Ovary (tissue), 9 donors: ENCODE results near the gene KLHL18. TPM values are rescaled to one million over a fixed set of nuclear protein-coding genes. Genes with fewer than 3 reads are reported as not detected.

Experiments used
- DNase-seq, 5 donors: peaks; one replicate each; pipeline ENCODE4 v3.0.0-alpha.2; 2019 to 2020
- H3K27ac ChIP-seq, 2 donors: fragments of 200-600 bp; one replicate each; pipeline versions ENCODE4 v1.5.1 to v1.8.0; 2019 to 2022
- H3K27me3 ChIP-seq: fragments of 200-600 bp; one replicate; pipeline ENCODE4 v1.8.0; 2022
- H3K36me3 ChIP-seq: fragments of 200-600 bp; sonication (generic); one replicate; pipeline ENCODE4 v1.5.1; 2019
- H3K4me1 ChIP-seq: one replicate; pipeline ENCODE4 v1.8.1; 2013; ENCODE audit warnings: mild to moderate bottlenecking, moderate library complexity; ENCODE audit not compliant: insufficient read depth
- H3K4me3 ChIP-seq: fragments of 200-600 bp; sonication (generic); one replicate; pipeline ENCODE4 v1.5.1; 2017
- H3K9me3 ChIP-seq, 2 donors: fragments of 200-600 bp in 1 of 2; sonication (generic) in 1 of 2; one replicate each; pipeline versions ENCODE4 v1.5.1 to v1.8.1; 2013 to 2019; ENCODE audit warnings: mild to moderate bottlenecking in 1 of 2, moderate library complexity in 1 of 2
- CTCF ChIP-seq, 3 donors: fragments of 450-650 bp in 2 of 3; fragments of 200-600 bp in 1 of 3; IDR thresholded peaks; one replicate each; pipeline versions ENCODE4 v1.5.1 to v1.8.0; 2016 to 2022; ENCODE audit warnings: antibody characterized with exemption in 3 of 3, mild to moderate bottlenecking in 1 of 3
- EP300 ChIP-seq: sonication (generic); formaldehyde crosslinking; IDR thresholded peaks from one replicate; pipeline ENCODE4 v1.6.1; 2017; ENCODE audit warnings: antibody characterized with exemption
- POLR2A ChIP-seq: fragments of 450-650 bp; IDR thresholded peaks from one replicate; pipeline ENCODE4 v1.6.1; 2017; ENCODE audit warnings: antibody characterized with exemption, mild to moderate bottlenecking, moderate library complexity
- WGBS, 3 donors: extraction: QIAGEN DNeasy Blood & Tissue Kit in 1 of 3; methylation state at CpG; one replicate each; pipeline versions ENCODE4 v1.1.5 to v1.1.7; 2013 to 2017; 5-methylcytosine and 5-hydroxymethylcytosine counted together
- intact Hi-C, 4 donors: fragments of 100-400 bp; cut with DNase I; formaldehyde crosslinking; loops; one replicate each; pipeline versions ENCODE4 v1.11.0 to v1.15.1; 2022 to 2023
- polyA plus RNA-seq, 2 donors: library from polyadenylated mRNA; stranded (reverse); fragments of 200-250 nt in 1 of 2; fragments of 350-450 nt in 1 of 2; fragmentation: Illumina TruSeq in 1 of 2; extraction: RNeasy Lipid Tissue Mini Kit (QIAGEN cat#74804) in 1 of 2; gene quantifications; one replicate each; pipeline ENCODE4 v1.2.3, GENCODE V29; 2013 to 2014
- total RNA-seq, 7 donors: library from RNA; depleted of rRNA in 2 of 7; stranded (reverse); fragments of >200 nt in 2 of 7; fragmentation: NEBNext Ultra II Directional in 3 of 7; extraction: Animal tissue kit (Norgen Biotek cat#: 25700) in 3 of 7; gene quantifications; one replicate each; pipeline versions ENCODE4 v1.1.0 to v1.2.4, GENCODE V29; 2016 to 2023
- donor health status: DM: no; HTN: no; CAD: no; lungs with moderate emphysema.
- donor health status: DM: no; HTN: no; CAD: no.
- donor health status: Bipolar disorder and iron deficiency.
- donor health status: DM: yes; HTN: yes; CAD: no.
- donor health status: DM: no; HTN: no; CAD: no.
- donor health status: DM: yes; HTN: yes; CAD: no.

The KLHL18 gene
- total and polyA plus RNA-seq, 9 donors: 6.2 to 23.7 (median 13.5) TPM

- H3K36me3 ChIP-seq: no peaks in the 10 kb centered on the region
- no peaks in the 10 kb centered on the region for H3K9me3 ChIP-seq
- TF ChIP-seq POLR2A (no peak), EP300 (no peak), CTCF (IDR thresholded peaks at IDR 0.05) (no peak)
- no peak overlapping the region for H3K4me3 ChIP-seq
- no peaks in the 10 kb centered on the region for H3K4me1 ChIP-seq
- DNase-seq: no peak
- 94 to 96% (median 95%) methylated on average over 17 of the region's 17 CpGs for WGBS, 3 donors
- H3K27ac ChIP-seq: no peak overlapping the region
- intact Hi-C loops: no loop called here
- no peaks in the 10 kb centered on the region for H3K27me3 ChIP-seq
Observed at GRCh38 chr3:47343471-47343971, 60.8 kb downstream of the KLHL18 start.

- no peaks in the 10 kb centered on the region for H3K9me3 ChIP-seq
- TF ChIP-seq POLR2A: no peak
- TF ChIP-seq EP300: no peak
- no peak for TF ChIP-seq CTCF (IDR thresholded peaks at IDR 0.05)
- DNase-seq: no peak
- no peaks in the 10 kb centered on the region for H3K27me3 ChIP-seq
- no peak overlapping the region for H3K27ac ChIP-seq
- intact Hi-C loops: no loop called here
- H3K36me3 ChIP-seq: no peaks in the 10 kb centered on the region
- 78 to 80% (median 79%) methylated on average over 6 of the region's 6 CpGs for WGBS, 3 donors
- H3K4me3 ChIP-seq: no peak overlapping the region
- no peaks in the 10 kb centered on the region for H3K4me1 ChIP-seq
Observed at GRCh38 chr3:47344971-47345370, 62.2 kb downstream of the KLHL18 start.

GRCh38 chr3:47347217-47347801, 64.6 kb downstream of the KLHL18 start:
- no peak for TF ChIP-seq POLR2A
- Histone ChIP-seq H3K36me3 (no peaks in the 10 kb centered on the region), H3K9me3 (no peaks in the 10 kb centered on the region), H3K27me3 (no peaks in the 10 kb centered on the region), H3K4me1 (no peaks in the 10 kb centered on the region), H3K27ac (no peak overlapping the region), H3K4me3 (no peak overlapping the region)
- intact Hi-C loops: no loop called here
- no peak for DNase-seq
- 40 to 57% (median 40%) methylated on average over 4 of the region's 4 CpGs for WGBS, 3 donors

- 86 to 95% (median 90%) methylated on average over 5 of the region's 5 CpGs for WGBS, 3 donors
- DNase-seq: no peak
- Histone ChIP-seq H3K36me3 (no peaks in the 10 kb centered on the region), H3K27ac (no peak overlapping the region), H3K9me3 (no peaks in the 10 kb centered on the region), H3K4me3 (no peak overlapping the region), H3K4me1 (no peaks in the 10 kb centered on the region), H3K27me3 (no peaks in the 10 kb centered on the region)
- TF ChIP-seq EP300: no peak
- TF ChIP-seq CTCF (IDR thresholded peaks at IDR 0.05): no peak
- TF ChIP-seq POLR2A: no peak
- intact Hi-C loops: no loop called here
Observed at GRCh38 chr3:47348411-47349154, 65.8 kb downstream of the KLHL18 start.

- whole genome bisulfite sequencing, 3 donors: 80 to 89% (median 82%) methylated on average over 3 of the region's 3 CpGs
- H3K4me1 ChIP-seq: no peaks in the 10 kb centered on the region
- no peak overlapping the region for H3K27ac ChIP-seq
- no peaks in the 10 kb centered on the region for H3K9me3 ChIP-seq
- H3K27me3 ChIP-seq: no peaks in the 10 kb centered on the region
- H3K4me3 ChIP-seq: no peak overlapping the region
- DNase-seq: no peak
- H3K36me3 ChIP-seq: no peaks in the 10 kb centered on the region
- intact Hi-C loops: no loop called here
- TF ChIP-seq POLR2A: no peak
- TF ChIP-seq CTCF (IDR thresholded peaks at IDR 0.05): no peak
- no peak for TF ChIP-seq EP300
Observed at GRCh38 chr3:47355010-47355409, 72.3 kb downstream of the KLHL18 start.
